Measurements from ENCODE around the gene PTPRT.

- TF ChIP-seq CTCF (IDR thresholded peaks at IDR 0.05) (no peak), POLR2A (IDR thresholded peaks at IDR 0.05) (no peak), POLR2AphosphoS5 (IDR thresholded peaks at IDR 0.05) (no peak)
These were observed 579.6 kb downstream of the PTPRT start for GRCh38 chr20:42610070-42610469.

All from breast epithelium (tissue), 3 donors.